G401.6 (cell line): Measurements from ENCODE around the gene NUP133.
"Not testable (repeated sequence)": the region's sequence is repeated elsewhere in the genome, so short reads cannot be mapped to it uniquely, and the experiment has no call there.

Source experiments
- FAIRE-seq: peaks from 2 replicates; lab custom pipeline; 2012; peaks lifted over from hg19 to GRCh38; lab: Jason Lieb, UNC

The NUP133 gene

DNA sequence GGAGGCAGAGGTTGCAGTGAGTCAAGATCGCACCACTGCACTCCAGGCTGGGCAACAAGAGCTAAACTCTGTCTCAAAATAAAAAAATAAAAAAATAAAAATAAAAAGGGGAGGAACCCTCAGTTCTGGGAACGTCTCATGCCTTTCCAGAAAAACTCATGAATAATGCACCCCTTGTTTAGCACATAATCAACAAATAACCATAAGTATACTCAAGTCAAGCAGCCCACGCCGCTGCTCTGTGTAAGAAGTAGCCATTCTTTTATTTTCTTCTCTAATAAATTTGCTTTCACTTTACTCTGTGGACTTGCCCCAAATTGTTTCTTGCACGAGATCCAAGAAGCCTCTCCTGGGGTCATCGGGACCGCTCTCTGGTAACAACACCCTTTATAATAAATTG lies 59.8 kb downstream of the NUP133 start:
- no peak for FAIRE-seq

DNA sequence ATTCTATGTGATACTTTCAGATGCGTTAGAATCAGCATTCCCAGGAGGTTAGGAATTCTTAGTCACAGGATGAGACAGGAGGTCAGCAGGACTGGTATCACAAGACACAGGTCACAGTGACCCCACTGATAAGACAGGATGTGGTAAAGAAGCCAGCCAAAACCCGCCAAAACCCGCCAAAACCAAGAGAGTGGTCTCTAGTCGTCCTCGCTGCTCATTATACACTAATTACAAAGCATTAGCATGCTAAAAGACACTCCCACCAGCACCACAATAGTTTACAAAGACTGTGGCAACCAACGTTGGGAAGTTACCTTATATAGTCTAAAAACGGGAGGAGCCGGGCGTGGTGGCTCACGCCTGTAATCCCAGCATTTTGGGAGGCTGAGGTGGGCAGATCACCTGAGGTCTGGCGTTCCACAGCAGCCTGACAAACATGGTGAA lies 60.3 kb downstream of the NUP133 start:
- no peak for FAIRE-seq

DNA sequence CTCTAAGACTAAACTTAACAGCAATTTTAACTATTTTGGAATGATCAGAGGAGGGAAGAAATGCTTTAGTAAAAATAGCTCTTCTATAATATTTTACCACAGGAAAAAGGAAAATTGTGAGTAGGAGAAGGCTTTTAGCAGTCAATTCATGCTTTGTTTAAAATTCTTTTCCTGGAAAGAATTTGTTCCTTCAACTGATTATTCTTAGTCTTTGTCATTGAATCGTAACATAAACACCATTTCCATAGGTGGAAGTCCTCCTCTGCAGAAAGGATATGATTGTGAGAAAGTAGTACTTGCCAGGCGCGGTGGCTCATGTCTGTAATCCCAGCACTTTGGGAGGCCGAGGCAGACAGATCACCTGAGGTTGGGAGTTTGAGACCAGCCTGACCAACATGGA lies 62.3 kb downstream of the NUP133 start:
- FAIRE-seq, result no peak

DNA sequence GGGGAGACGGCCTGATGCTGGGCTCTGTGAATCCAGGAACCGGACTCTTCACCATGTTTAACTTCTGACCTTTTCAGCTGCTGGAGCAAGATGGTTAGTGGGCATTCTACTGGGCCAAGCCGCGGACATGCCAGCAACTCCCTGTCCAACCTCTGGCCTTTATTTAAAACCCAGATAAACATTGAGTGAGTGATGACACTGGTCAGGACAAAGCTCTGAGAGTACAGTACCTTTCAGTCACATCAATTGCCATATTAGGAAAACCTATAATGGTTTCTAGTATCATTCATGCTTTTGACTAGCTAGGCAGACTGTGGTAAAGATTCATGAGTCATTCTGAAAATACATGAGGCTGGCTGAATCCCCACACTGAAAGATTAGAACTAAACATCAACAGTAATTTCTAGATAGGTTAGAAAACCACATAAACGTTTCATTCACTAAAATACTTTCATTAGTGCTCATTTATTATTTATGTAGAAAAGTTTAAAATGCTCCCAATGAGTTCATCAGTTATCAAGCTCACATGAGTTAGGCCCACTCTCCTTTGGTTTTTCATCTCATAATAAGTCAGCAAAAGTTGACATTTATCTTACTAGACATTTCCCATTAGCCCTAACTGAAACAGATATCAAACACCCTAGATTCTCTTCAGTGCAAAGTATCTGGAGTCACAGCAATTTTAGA lies 67.1 kb downstream of the NUP133 start:
- no peak for FAIRE-seq

DNA sequence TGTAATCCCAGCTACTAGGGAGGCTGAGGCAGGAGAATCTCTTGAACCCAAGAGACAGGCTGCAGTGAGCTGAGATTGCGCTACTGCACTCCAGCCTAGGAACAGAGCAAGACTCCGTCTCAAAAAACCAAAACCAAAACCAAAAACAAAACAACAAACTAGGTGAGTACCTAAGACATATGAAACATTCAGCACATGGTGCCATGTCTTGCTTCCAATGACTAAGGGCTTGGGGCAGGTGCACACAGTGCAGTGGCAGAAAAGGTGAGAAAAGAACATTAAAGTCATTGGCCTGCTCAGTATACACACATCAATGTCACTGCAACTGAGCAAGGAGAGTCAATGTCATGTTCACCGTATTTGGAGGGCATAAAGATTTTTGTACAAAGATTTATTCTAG lies 70.1 kb downstream of the NUP133 start:
- FAIRE-seq, result no peak

DNA sequence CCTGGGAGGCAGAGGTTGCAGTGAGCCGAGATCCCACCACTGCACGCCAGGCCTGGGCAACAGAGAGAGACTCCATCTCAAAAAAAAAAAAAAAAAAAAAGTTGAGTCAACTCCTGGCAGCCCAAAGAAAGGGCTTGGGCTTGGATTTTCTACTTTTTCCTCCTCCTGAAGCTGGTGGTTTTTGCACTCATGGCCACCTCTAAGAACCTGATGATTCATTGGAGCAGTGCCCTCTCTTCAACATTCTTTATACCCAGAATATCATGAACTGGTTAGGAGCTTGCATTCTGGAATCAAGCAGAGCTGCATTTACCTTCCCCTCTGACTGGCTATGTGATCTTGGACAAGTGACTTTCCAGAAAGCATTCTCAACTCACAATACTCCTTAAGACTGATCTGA lies 70.7 kb downstream of the NUP133 start:
- no peak for FAIRE-seq

DNA sequence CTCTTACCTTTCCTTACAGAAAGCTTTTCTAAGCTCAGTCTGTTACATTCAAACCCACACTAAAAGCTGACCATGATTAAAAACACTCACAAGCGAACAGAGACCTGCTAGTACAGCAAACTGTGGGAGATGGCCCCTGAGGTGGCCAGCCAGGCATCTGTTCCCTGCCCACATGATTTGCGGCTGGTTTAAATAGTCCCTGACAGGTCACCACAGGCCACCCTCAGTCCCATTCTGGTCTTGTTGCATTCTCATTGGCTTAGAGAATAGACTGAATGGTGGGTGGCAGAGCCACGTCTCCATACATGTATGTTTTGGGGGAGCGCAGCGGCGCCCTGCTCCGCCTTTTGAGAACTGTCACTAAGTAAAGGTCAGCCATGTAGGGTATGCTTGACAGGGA lies 71.9 kb downstream of the NUP133 start:
- no peak for FAIRE-seq

DNA sequence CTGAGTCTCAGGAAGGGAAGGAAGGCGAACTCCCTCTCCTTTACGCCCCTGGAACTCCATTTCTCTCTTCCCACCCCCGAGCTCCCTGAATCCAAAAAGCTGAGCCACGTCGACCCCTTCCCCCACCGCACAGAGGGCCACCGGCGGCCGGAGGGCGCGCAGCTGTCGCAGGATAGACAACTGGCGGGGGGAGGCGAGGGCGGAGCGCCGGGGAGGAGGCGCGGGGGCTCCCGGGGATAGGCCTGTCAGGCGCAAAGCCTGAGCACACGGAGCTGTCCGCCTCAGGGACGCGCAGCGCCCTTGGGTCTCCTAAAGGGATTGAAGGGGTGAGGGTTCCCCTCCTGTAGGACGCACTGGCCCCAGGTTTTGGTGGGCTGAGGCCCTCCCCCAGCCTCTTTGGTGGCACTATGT lies 73.5 kb downstream of the NUP133 start:
- no peak for FAIRE-seq

DNA sequence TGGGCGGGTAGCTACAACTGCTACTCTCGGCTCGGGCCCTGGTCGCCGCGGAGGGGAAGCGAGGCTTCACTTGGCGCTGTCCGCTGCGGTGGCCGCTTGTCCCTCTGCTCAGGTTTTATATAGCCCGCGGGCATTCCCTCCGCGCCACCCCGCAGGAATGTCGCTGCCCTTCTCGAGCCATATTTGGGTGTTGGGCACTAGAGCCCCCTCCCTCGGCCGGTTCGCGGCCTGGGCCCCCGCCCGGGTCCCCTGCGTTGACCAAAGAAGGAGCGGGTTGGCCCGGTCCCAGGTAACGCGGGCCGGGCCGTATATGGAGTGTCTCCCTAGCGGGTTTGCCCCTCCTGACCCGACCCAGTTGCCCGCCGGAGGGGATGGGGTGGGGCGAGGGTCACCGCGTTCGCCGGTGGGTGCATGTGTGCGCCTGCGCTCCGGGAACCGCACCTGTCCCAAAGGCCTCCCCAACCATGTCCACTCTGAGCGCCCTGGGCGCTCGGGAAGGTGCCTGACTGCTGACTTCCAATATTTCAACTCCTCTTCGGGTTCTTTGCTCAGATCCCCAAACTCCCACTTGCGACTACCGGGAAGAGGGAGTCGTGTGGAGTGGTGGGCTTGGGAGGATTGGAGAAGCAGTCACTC lies 74.0 kb downstream of the NUP133 start, which contains the start of gene ACTA1:
Gene ACTA1 (minus strand): TSS at position 90 of the 636 bp plus-strand sequence. CDS start 979 bp downstream, outside the sequence.
- FAIRE-seq, result no peak

DNA sequence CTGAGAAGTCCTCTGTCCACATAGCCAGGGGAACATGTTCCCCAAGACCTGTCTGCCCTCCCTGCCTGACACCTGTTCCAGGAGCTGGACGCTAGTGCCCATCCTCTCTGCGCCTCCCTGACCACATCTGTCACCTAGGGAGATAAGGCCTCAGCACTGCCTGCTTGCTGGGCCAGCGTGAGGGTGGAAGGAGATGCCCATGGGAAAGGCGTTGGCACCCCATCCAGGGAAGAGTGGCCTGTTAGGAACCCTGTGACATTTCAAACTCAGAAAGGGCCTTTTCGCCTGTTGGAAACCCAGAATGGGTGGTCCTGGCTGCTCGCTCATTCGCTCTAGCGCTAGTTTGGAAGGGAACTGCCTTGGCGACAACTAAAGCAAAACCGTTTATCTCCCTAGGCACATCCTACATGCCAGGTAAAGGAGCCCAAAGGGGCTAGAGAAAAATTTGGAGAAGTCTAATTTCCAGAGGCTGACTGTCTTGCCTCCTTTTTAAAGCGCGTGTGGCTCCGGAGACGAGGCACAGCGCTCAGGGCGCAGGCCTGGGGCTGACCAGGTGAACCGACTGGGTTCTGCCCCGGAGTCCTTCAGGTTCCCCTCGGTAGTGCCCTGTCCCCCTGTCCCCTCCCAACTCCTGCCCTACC lies 74.7 kb downstream of the NUP133 start:
- no peak for FAIRE-seq

DNA sequence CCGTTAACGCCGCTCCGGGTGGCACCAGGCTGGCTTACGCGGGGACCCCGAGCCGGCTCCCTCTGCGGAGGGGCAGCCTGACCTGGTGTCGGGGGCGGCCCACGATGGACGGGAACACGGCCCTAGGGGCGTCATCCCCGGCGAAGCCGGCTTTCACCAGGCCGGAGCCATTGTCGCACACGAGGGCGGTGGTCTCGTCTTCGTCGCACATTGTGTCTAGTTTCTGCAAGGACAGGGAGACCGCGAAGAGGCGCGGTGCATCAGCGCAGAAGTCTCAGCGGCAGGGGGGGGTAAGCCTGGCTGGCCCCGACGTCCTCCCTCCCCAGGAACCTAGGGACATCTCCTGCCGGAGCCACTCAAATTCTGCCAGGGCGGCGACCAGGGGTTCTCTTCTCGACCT lies 75.2 kb downstream of the NUP133 start:
- no peak for FAIRE-seq

DNA sequence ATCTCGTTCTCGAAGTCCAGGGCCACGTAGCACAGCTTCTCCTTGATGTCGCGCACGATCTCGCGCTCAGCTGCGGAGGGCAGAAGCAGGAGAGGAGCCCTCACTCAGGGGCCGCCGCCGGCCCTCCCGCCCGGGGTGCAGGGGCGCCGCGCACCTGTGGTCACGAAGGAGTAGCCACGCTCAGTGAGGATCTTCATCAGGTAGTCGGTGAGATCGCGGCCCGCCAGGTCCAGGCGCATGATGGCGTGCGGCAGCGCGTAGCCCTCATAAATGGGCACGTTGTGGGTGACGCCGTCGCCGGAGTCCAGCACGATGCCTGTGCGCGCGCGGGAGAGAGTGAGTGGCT lies 76.1 kb downstream of the NUP133 start:
- no peak for FAIRE-seq

DNA sequence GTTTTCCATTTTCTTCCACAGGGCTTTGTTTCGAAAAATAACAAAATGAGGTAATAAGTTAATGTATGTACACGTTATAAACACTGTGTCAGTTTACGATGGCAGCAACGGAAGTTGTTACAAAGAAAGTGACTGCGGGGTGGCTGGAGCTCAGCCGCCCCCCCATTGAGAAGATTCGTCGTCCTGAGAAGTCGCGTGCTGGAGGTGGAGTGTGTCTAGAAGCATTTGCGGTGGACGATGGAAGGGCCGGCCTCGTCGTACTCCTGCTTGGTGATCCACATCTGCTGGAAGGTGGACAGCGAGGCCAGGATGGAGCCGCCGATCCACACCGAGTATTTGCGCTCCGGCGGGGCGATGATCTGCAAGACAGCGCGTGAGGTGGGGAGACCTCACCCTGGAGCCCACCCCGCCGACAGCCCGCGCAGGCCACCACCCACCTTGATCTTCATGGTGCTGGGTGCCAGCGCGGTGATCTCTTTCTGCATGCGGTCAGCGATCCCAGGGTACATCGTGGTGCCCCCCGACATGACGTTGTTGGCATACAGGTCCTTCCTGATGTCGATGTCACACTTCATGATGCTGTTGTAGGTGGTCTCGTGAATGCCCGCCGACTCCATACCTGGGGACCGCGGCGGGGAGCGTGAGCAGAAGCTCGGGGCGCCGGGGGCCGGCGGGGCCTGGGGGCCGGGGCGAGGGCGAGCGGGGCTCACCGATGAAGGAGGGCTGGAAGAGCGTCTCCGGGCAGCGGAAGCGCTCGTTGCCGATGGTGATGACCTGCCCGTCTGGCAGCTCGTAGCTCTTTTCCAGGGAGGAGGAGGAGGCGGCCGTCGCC lies 76.6 kb downstream of the NUP133 start:
- no peak for FAIRE-seq

DNA sequence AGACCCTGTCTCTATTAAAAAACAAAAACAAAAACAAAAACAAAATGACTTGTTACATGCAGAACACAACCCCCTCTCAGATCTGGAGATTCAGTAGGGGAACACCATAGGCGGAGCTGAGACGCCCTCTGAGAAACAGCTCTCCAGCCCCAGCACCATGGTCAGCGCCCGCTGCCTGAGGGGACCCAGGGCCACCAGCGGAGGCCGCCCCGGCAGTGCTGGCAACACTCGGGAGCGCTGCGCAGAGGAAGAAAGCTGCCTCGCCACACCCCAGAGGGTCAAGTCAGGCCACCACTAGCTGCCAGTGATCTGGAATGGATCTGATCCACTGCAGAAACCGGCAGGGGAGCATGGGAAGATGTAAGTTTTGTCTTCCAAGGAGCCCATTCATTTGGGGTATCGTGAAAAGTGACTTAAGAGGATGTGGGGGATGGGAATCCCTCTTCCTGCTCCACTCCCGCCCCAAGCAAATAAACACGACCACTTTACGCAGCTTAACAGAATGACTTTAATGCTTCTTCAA lies 77.3 kb downstream of the NUP133 start:
- no peak for FAIRE-seq

DNA sequence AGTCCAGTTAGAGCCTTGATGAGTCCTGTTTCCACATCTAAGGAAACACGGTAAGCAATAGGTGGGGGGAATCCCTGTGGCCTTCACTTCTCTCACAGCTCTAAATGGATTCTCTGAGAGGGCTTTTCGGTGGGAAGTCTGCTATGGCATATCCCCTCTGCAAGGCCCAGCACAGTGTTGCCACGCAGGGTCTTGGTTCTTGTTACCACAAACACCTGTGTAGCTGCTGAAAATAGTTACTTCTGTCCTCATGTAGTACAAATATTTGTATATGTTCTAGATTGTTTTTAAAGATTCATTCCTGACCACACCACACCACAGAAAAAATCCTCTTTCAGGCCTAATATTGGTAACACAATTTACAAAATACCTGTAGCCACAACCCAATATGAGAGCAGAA lies 79.9 kb downstream of the NUP133 start:
- no peak for FAIRE-seq

DNA sequence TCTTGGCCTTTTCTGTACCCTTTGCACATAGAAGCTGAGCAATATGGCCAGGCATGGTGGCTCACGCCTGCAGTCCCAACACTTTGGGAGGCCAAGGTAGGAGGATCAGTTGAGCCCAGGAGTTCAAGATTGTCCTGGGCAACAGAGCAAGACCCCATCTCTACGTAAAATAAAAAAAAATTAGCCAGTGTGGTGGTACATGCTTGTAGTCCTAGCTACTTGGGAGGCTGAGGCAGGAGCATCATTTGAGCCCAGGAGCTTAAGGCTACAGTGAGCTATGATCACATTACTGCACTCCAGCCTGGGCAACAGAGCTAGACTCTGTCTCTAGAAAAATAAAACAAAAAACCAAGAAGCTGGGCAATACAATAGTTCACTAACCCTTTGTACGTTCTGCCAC lies 80.6 kb downstream of the NUP133 start:
- FAIRE-seq, result no peak

DNA sequence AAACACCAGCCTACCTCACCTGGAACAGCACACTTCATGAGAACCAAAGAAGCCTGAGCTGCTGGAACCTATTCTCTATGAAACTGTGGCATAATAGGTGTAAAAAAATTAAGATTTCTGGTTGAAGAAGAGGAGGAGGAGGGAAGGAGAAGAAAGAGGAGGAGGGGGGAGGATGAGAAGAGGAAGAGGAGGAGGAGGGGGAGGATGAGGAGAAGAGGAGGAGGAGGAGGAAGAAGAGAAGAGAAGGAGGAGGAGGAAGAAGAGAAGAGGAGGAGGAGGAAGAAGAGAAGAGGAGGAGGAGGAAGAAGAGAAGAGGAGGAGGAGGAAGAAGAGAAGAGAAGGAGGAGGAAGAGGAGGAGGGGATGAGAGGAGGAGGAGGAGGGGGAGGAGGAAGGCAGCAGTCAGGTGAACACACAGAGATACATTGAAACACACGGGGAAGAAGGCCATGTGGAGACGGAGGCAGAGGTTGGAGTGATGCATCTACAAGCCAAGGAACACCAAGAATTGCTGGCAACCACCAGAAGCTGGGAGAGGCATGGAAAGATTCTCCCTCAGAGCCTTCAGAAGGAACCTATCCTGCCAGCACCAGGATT lies 82.5 kb downstream of the NUP133 start:
- FAIRE-seq, result no peak

DNA sequence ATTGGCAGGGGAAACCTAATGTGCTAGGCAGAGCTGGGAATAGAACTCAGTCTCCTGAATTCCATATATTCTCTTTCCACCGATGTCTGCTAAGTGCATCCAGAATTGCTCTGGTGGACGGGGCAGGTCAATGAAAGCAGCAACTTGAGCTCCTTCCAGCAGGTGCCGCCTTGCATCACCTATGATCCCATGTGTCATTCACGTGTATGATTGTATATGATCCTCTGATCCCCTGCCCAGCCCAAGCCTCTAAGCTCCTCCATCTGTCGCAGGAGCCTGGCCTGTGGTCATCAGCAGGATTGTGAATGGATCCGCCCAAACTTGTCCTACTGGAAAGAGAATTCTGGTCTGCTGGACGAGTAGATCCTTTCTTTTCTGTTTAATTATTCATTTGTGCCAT lies 87.4 kb downstream of the NUP133 start:
- FAIRE-seq, result no peak

DNA sequence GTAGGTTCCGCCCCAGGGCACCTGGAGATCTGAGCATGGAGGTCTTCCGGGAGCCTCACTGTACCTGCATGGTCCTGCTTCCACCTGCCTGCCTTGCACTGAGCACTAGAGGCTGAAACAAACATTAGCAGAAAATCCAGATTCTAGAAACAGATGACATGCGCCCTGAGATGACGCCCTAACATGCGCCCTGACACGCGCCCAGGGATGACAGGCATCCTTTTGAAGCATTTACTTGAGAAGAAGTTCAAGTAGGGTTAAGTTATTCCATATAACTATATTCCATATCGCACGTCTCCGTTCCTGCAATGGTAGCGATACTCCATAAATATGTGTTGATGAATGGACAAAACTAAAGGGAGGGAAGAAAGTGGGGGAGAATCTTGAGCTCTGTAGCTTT lies 87.9 kb downstream of the NUP133 start:
- no peak for FAIRE-seq

DNA sequence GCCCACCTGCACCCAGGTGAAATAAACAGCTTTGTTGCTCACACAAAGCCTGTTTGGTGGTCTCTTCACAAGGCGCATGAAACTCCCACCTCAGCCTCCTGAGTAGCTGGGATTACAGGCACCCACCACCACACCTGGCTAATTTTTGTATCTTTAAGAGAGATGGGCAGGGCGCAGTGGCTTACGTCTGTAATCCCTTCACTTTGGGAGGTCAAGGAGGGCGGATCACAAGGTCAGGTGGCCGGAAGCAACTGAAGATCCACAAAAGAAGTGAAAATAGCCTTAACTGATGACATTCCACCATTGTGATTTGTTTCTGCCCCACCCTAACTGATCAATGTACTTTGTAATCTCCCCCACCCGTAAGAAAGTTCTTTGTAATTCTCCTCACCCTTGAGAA lies 89.6 kb downstream of the NUP133 start:
- not testable (repeated sequence) for FAIRE-seq

DNA sequence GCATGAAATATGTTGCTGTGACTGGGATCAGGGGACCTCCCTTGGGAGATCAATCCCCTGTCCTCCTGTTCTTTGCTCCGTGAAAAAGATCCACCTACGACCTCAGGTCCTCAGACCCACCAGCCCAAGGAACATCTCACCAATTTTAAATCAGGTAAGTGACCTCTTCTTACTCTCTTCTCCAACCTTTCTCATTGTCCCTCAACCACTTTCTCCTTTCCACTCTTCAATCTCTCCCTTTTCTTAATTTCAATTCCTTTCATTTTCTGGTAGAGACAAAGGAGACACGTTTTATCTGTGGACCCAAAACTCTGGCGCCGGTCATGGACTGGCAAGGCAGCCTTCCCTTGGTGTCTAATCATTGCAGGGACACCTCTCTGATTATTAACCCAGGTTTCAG lies 95.3 kb downstream of the NUP133 start:
- FAIRE-seq, result not testable (repeated sequence)

DNA sequence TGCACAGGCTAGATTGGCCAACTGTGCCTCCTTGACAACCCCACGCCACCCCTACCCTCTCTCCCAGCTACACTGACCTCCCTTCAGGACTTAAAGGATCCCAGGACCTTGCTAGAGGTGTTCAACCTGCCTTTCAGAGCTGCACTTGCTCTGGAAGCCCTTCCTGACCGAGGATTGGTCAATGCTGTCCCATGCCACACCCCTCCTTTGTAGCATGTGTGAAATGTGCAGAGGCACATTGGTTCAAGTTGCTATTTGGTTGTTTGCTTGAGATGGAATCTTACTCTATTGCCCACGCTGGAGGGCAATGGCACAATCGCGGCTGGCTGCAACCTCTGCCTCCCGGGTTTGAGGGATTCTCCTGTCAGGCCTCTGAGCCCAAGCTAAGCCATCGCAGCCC lies 96.1 kb downstream of the NUP133 start:
- FAIRE-seq, result no peak
